Endothelial cell of umbilical vein (primary cell): ENCODE measurements around the gene PPP1R8. TPM values are rescaled to one million over a fixed set of nuclear protein-coding genes. Genes with fewer than 3 reads are reported as not detected.

Source experiments
- BruUV-seq: library from RNA; stranded (reverse); fragments of 400-500 nt; replicated peaks from 2 replicates; lab custom pipeline; 2021; lab: Mats Ljungman, UMichigan
- CTCF ChIA-PET: fragments of 300-600, 350-600 bp; sonication (Branson Sonifier 250); formaldehyde crosslinking; loops from one replicate; lab custom pipeline; 2021; ENCODE audit warnings: antibody characterized with exemption, inconsistent platforms; lab: Charles Lee
- POLR2A ChIA-PET: fragments of 300-600, 350-600 bp; sonication (Branson Sonifier 250); formaldehyde crosslinking; loops from one replicate; lab custom pipeline; 2021; ENCODE audit warnings: antibody characterized with exemption, inconsistent platforms; lab: Charles Lee
- DNase-seq: peaks from one replicate; pipeline ENCODE4 v3.0.0-alpha.2; 2011; ENCODE audit warnings: low read depth, low spot score
- FAIRE-seq: peaks from 2 replicates; lab custom pipeline; 2011; peaks lifted over from hg19 to GRCh38; lab: Jason Lieb, UNC
- H2AFZ ChIP-seq: 2 replicates; pipeline ENCODE4 v1.6.0; 2012; ENCODE audit warnings: low read depth, low read length, control low read depth, inconsistent platforms
- H3K27ac ChIP-seq: 2 replicates; pipeline ENCODE4 v1.5.1; 2011; ENCODE audit warnings: low read depth, mild to moderate bottlenecking, control low read depth, low read length, moderate library complexity; ENCODE audit not compliant: insufficient read depth
- H3K27me3 ChIP-seq, 2 experiments: 2 replicates each; pipeline versions ENCODE4 v1.6.0 to v1.6.1; 2011; ENCODE audit warnings: low read length in 2 of 2, mixed read lengths in 1 of 2; ENCODE audit not compliant: control insufficient read depth in 2 of 2, insufficient read depth in 2 of 2
- H3K36me3 ChIP-seq, 2 experiments: 2 replicates in 1 of 2; 3 replicates in 1 of 2; pipeline ENCODE4 v1.5.1; 2011; ENCODE audit warnings: low read length in 2 of 2, mild to moderate bottlenecking in 1 of 2, moderate library complexity in 1 of 2; ENCODE audit not compliant: control insufficient read depth in 2 of 2, insufficient read depth in 2 of 2; ENCODE audit errors: extremely low read depth in 1 of 2
- H3K4me1 ChIP-seq: 3 replicates; pipeline ENCODE4 v1.5.1; 2011; ENCODE audit warnings: mild to moderate bottlenecking, low read length; ENCODE audit not compliant: control insufficient read depth, insufficient read depth; ENCODE audit errors: extremely low read depth
- H3K4me2 ChIP-seq: 2 replicates; pipeline ENCODE4 v1.6.1; 2011; ENCODE audit warnings: low read length, control low read depth, mixed read lengths; ENCODE audit not compliant: insufficient read depth
- H3K4me3 ChIP-seq, 3 experiments: fragments of 200-600 bp in 1 of 3; sonication (generic), shearing (Covaris generic) in 1 of 3; replicated peaks in 1 of 3; 2 replicates each; pipeline ENCODE4 v1.5.1; 2011 to 2016; ENCODE audit warnings: control low read depth in 3 of 3, low read length in 3 of 3, mild to moderate bottlenecking in 2 of 3, inconsistent platforms in 1 of 3, low read depth in 1 of 3, moderate library complexity in 1 of 3; ENCODE audit not compliant: insufficient read depth in 1 of 3
- H3K79me2 ChIP-seq: 2 replicates; pipeline ENCODE4 v1.6.0; 2012; ENCODE audit warnings: low read length, inconsistent platforms; ENCODE audit not compliant: control insufficient read depth, insufficient read depth
- H3K9ac ChIP-seq: replicated peaks from 2 replicates; pipeline ENCODE3; 2011; ENCODE audit warnings: low read length, control low read depth; ENCODE audit not compliant: insufficient read depth; ENCODE audit errors: extremely low read depth
- H3K9me1 ChIP-seq: replicated peaks from 3 replicates; pipeline ENCODE4 v1.6.0; 2011; ENCODE audit warnings: mild to moderate bottlenecking, low read length; ENCODE audit not compliant: control insufficient read depth, insufficient read depth; ENCODE audit errors: extremely low read depth
- H3K9me3 ChIP-seq: replicated peaks from 2 replicates; pipeline ENCODE4 v1.5.1; 2012; ENCODE audit warnings: low read length, inconsistent platforms; ENCODE audit not compliant: control insufficient read depth, insufficient read depth
- H4K20me1 ChIP-seq: replicated peaks from 2 replicates; pipeline ENCODE3; 2011; ENCODE audit warnings: mild to moderate bottlenecking, low read length; ENCODE audit not compliant: control insufficient read depth, insufficient read depth; ENCODE audit errors: extremely low read depth
- CTCF ChIP-seq, 2 donors: IDR thresholded peaks; 1 replicate in 1 of 2; 2 replicates in 1 of 2; pipeline ENCODE4 v1.5.1; 2011; ENCODE audit warnings: low read length in 2 of 2, mild to moderate bottlenecking in 2 of 2, moderate library complexity in 2 of 2, control low read depth in 1 of 2, inconsistent platforms in 1 of 2, low read depth in 1 of 2; ENCODE audit not compliant: insufficient read depth in 1 of 2; ENCODE audit errors: extremely low read depth in 1 of 2
- EZH2 ChIP-seq: IDR thresholded peaks from 2 replicates; pipeline ENCODE4 v1.6.1; 2012; ENCODE audit warnings: borderline replicate concordance, low read depth, mild to moderate bottlenecking, moderate library complexity, low read length, inconsistent platforms; ENCODE audit not compliant: severe bottlenecking
- FOS ChIP-seq: IDR thresholded peaks from 2 replicates; pipeline ENCODE4 v1.6.1; 2011; ENCODE audit warnings: mild to moderate bottlenecking, low read length, moderate library complexity, borderline replicate concordance; ENCODE audit not compliant: insufficient read depth
- GATA2 ChIP-seq: IDR thresholded peaks from 2 replicates; pipeline ENCODE4 v1.7.0; 2011; ENCODE audit warnings: low read depth, mild to moderate bottlenecking, moderate library complexity, mixed read lengths, low read length; ENCODE audit not compliant: insufficient read length, insufficient read depth
- JUN ChIP-seq: IDR thresholded peaks from 2 replicates; pipeline ENCODE4 v1.6.1; 2011; ENCODE audit warnings: borderline replicate concordance, low read depth; ENCODE audit not compliant: insufficient read length, insufficient read depth
- POLR2A ChIP-seq: IDR thresholded peaks from 2 replicates; pipeline ENCODE4 v1.6.1; 2012; ENCODE audit warnings: low read depth, mild to moderate bottlenecking, control low read depth, low read length
- POLR2AphosphoS5 ChIP-seq: IDR thresholded peaks from 2 replicates; pipeline ENCODE4 v1.6.1; 2012; ENCODE audit warnings: low read depth, mild to moderate bottlenecking, control low read depth, low read length, moderate library complexity; ENCODE audit not compliant: insufficient read depth
- dilution Hi-C: fragments of 300-500 bp; cut with MboI; formaldehyde crosslinking; loops from one replicate; pipeline ENCODE4 v1.15.0; 2019; ENCODE audit warnings: low sequenced_read_pairs; ENCODE audit not compliant: extremely low pct_ligation_motif_present
- intact Hi-C: fragments of 100-400 bp; cut with micrococcal nuclease; formaldehyde crosslinking; loops from one replicate; pipeline ENCODE4 v1.10.0; 2022
- polyA plus RNA-seq, 4 experiments: library from polyadenylated mRNA; depleted of rRNA in 3 of 4; stranded (reverse) in 3 of 4; unstranded in 1 of 4; fragments of >200 nt; gene quantifications; 2 replicates each; pipeline versions ENCODE4 v1.2.1 to v1.2.3, GENCODE V29; 2011 to 2012; ENCODE audit warnings: missing spikeins in 1 of 4
- total RNA-seq: library from RNA; stranded (reverse); gene quantifications from 2 replicates; pipeline ENCODE4 v1.2.3, GENCODE V29; 2021

The PPP1R8 gene
- total and polyA plus RNA-seq, 2 donors (not counting 3 experiments of a cell fraction or from before 2014, with no cell fraction given) = 39.0 to 48.5 TPM

- no peak overlapping the region for H3K4me2 ChIP-seq
- DNase-seq (no peak), FAIRE-seq (no peak)
- no peak for TF ChIP-seq EZH2
- TF ChIP-seq GATA2 = no peak
- no peak for TF ChIP-seq JUN
- TF ChIP-seq POLR2A = no peak
- TF ChIP-seq POLR2AphosphoS5 = no peak
- no peak for TF ChIP-seq FOS
- TF ChIP-seq CTCF (IDR thresholded peaks at IDR 0.05; ENCODE audit: extremely low read depth in 1 of 2, insufficient read depth in 1 of 2, low read depth in 1 of 2, low read length in 2 of 2) = no peak
- no peak overlapping the region for H3K4me3 ChIP-seq
- H3K4me1 ChIP-seq = no peaks in the 10 kb centered on the region
- peaks cover 23 to 24% of the 10 kb centered on the region in 2 experiments for H3K36me3 ChIP-seq
- CTCF ChIA-PET = interaction anchor here (0.7 kb wide), 1 partner anchor 131 kb away, joined by 3 read pairs; no protein-coding TSS in a partner anchor
- no peaks in the 10 kb centered on the region for H4K20me1 ChIP-seq
- no TSS peak for BruUV-seq
- no peaks in the 10 kb centered on the region for H3K9me1 ChIP-seq
- no peak overlapping the region for H2AFZ ChIP-seq
- dilution Hi-C loops (no loop called here), intact Hi-C loops (no loop called here)
- no peak overlapping the region for H3K9ac ChIP-seq
- no peaks in the 10 kb centered on the region for H3K9me3 ChIP-seq
- no peaks in the 10 kb centered on the region for H3K79me2 ChIP-seq
- no peaks in the 10 kb centered on the region for H3K27me3 ChIP-seq
- H3K27ac ChIP-seq = no peak overlapping the region
- POLR2A ChIA-PET = no interaction called here
These were observed 19.4 kb downstream of the PPP1R8 start for GRCh38 chr1:27849951-27850350.
